HCT116 (cell line): ENCODE measurements around the gene LGMN.

ENCODE experiments used
- CEBPB ChIP-seq: IDR thresholded peaks from 2 replicates; pipeline ENCODE4 v1.6.1; 2012; ENCODE audit warnings: low read depth
- YY1 ChIP-seq: IDR thresholded peaks from 2 replicates; pipeline ENCODE4 v1.6.1; 2011; ENCODE audit warnings: low read length, low read depth, moderate library complexity, mild to moderate bottlenecking; ENCODE audit not compliant: insufficient replicate concordance; ENCODE audit errors: extremely low read depth

DNA sequence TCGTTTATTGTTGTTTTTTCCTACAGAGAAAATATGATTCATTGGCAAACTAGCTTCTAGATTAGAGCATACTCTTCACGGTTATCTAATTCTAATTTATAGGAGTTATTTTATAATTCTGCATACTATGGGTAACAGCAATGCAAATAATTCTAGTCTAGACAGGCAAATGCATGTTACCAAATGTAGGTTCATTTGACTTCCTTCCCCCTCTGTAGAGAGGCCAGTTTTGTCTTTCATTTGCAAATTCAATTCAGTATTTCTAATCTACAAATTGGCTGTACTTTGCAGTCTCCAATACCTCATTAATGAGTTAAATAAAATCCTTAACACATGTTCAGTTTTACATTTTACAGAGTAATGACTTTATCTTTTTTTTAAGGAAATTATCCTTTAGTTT, 4.2 kb downstream of the LGMN start:
- no peak for TF ChIP-seq YY1
- TF ChIP-seq CEBPB: no peak
